Fibroblast of lung (primary cell): ENCODE measurements around the gene ATP13A4. TPM values are rescaled to one million over a fixed set of nuclear protein-coding genes. Genes with fewer than 3 reads are reported as not detected.

Experiments used
- DNase-seq, 2 donors: peaks; one replicate each; pipeline versions ENCODE4 v3.0.0 to v3.0.0-alpha.2; 2010; ENCODE audit warnings: low read depth in 2 of 2
- H2AFZ ChIP-seq: 2 replicates; pipeline ENCODE4 v1.5.1; 2012; ENCODE audit warnings: low read length, control low read depth, inconsistent platforms
- H3K27ac ChIP-seq: 2 replicates; pipeline ENCODE4 v1.5.1; 2011; ENCODE audit warnings: low read length, control low read depth; ENCODE audit not compliant: insufficient read depth
- H3K27me3 ChIP-seq: 2 replicates; pipeline ENCODE4 v1.5.1; 2011; ENCODE audit warnings: mild to moderate bottlenecking, low read length; ENCODE audit not compliant: control insufficient read depth, insufficient read depth
- H3K36me3 ChIP-seq: 2 replicates; pipeline ENCODE4 v1.5.1; 2011; ENCODE audit warnings: low read length; ENCODE audit not compliant: control insufficient read depth, insufficient read depth
- H3K4me1 ChIP-seq: 2 replicates; pipeline ENCODE4 v1.5.1; 2011; ENCODE audit warnings: low read length; ENCODE audit not compliant: control insufficient read depth, insufficient read depth; ENCODE audit errors: extremely low read depth
- H3K4me2 ChIP-seq: 2 replicates; pipeline ENCODE4 v1.5.1; 2011; ENCODE audit warnings: low read length, control low read depth; ENCODE audit not compliant: insufficient read depth; ENCODE audit errors: extremely low read depth
- H3K4me3 ChIP-seq, 4 experiments: fragments of 200-600 bp in 1 of 4; sonication (generic) in 1 of 4; replicated peaks in 1 of 4; 2 replicates each; pipeline ENCODE4 v1.5.1; 2011 to 2016; ENCODE audit warnings: low read length in 4 of 4, low read depth in 3 of 4, mild to moderate bottlenecking in 3 of 4, control low read depth in 2 of 4, inconsistent platforms in 1 of 4, mixed read lengths in 1 of 4; ENCODE audit not compliant: insufficient read depth in 1 of 4; ENCODE audit errors: control extremely low read depth in 1 of 4
- H3K79me2 ChIP-seq: 2 replicates; pipeline ENCODE4 v1.5.1; 2012; ENCODE audit warnings: mild to moderate bottlenecking, low read length, inconsistent platforms; ENCODE audit not compliant: control insufficient read depth, insufficient read depth
- H3K9ac ChIP-seq: 2 replicates; pipeline ENCODE4 v1.5.1; 2011; ENCODE audit warnings: mild to moderate bottlenecking, low read length, control low read depth; ENCODE audit not compliant: insufficient read depth
- H3K9me3 ChIP-seq: 2 replicates; pipeline ENCODE4 v1.5.1; 2012; ENCODE audit warnings: low read depth, low read length; ENCODE audit not compliant: control insufficient read depth, insufficient read depth
- H4K20me1 ChIP-seq: 2 replicates; pipeline ENCODE4 v1.5.1; 2011; ENCODE audit warnings: low read length; ENCODE audit not compliant: control insufficient read depth, insufficient read depth; ENCODE audit errors: extremely low read depth
- CTCF ChIP-seq, 2 donors: IDR thresholded peaks in 1 of 2; conservative IDR thresholded peaks in 1 of 2; 1 replicate in 1 of 2; 2 replicates in 1 of 2; pipeline ENCODE4 v1.5.1; 2011 to 2012; ENCODE audit warnings: low read length in 2 of 2, control low read depth in 1 of 2, inconsistent platforms in 1 of 2, low read depth in 1 of 2, mild to moderate bottlenecking in 1 of 2
- EZH2 ChIP-seq: IDR thresholded peaks from 2 replicates; pipeline ENCODE4 v1.5.1; 2012; ENCODE audit warnings: low read length, control low read depth, mild to moderate bottlenecking; ENCODE audit errors: missing control alignments
- polyA plus RNA-seq, 2 donors: library from polyadenylated mRNA; depleted of rRNA in 1 of 2; stranded (reverse) in 1 of 2; unstranded in 1 of 2; fragments of >200 nt; gene quantifications; 2 replicates each; pipeline ENCODE4 v1.2.1, GENCODE V29; 2011 to 2012; ENCODE audit warnings: missing spikeins in 1 of 2
- total RNA-seq: library from RNA; depleted of rRNA; stranded (reverse); fragments of >200 nt; gene quantifications from 2 replicates; pipeline ENCODE4 v1.2.1, GENCODE V29; 2014

ATP13A4 gene
- total and polyA plus RNA-seq, 2 donors (not counting 1 experiment from before 2014, with no cell fraction given), result 0.01 to 0.33 TPM

GRCh38 chr3:193510154-193510553 lies 44.5 kb downstream of the ATP13A4 start:
- no peaks in the 10 kb centered on the region for H3K36me3 ChIP-seq
- TF ChIP-seq CTCF (conservative IDR thresholded peaks at IDR 0.05 in 1 of 2, IDR thresholded peaks at IDR 0.05 in 1 of 2; ENCODE audit: low read depth in 1 of 2, low read length in 2 of 2) (no peak), EZH2 (no peak)
- H2AFZ ChIP-seq, result no peak overlapping the region
- H4K20me1 ChIP-seq, result no peaks in the 10 kb centered on the region
- H3K27me3 ChIP-seq, result no peaks in the 10 kb centered on the region
- no peak overlapping the region for H3K9ac ChIP-seq
- no peaks in the 10 kb centered on the region for H3K79me2 ChIP-seq
- no peak overlapping the region for H3K27ac ChIP-seq
- H3K4me1 ChIP-seq, result no peaks in the 10 kb centered on the region
- no peak overlapping the region for H3K4me2 ChIP-seq
- no peak overlapping the region for H3K4me3 ChIP-seq
- DNase-seq, result no peak
- no peaks in the 10 kb centered on the region for H3K9me3 ChIP-seq

GRCh38 chr3:193509103-193509965 lies 45.4 kb downstream of the ATP13A4 start:
- no peak overlapping the region for H3K27ac ChIP-seq
- no peak overlapping the region for H3K4me3 ChIP-seq
- H3K4me1 ChIP-seq, result no peaks in the 10 kb centered on the region
- H3K79me2 ChIP-seq, result no peaks in the 10 kb centered on the region
- H3K4me2 ChIP-seq, result no peak overlapping the region
- no peak for TF ChIP-seq EZH2
- TF ChIP-seq CTCF (conservative IDR thresholded peaks at IDR 0.05 in 1 of 2, IDR thresholded peaks at IDR 0.05 in 1 of 2; ENCODE audit: low read depth in 1 of 2, low read length in 2 of 2), result no peak
- H3K9ac ChIP-seq, result no peak overlapping the region
- H3K9me3 ChIP-seq, result no peaks in the 10 kb centered on the region
- no peak overlapping the region for H2AFZ ChIP-seq
- no peaks in the 10 kb centered on the region for H3K27me3 ChIP-seq
- H4K20me1 ChIP-seq, result no peaks in the 10 kb centered on the region
- H3K36me3 ChIP-seq, result no peaks in the 10 kb centered on the region
- DNase-seq, result peak in 1 of 2 donors; percentile 1

GRCh38 chr3:193508108-193508507 lies 46.6 kb downstream of the ATP13A4 start:
- no peak for TF ChIP-seq EZH2
- TF ChIP-seq CTCF (conservative IDR thresholded peaks at IDR 0.05 in 1 of 2, IDR thresholded peaks at IDR 0.05 in 1 of 2; ENCODE audit: low read depth in 1 of 2, low read length in 2 of 2), result no peak
- Histone ChIP-seq H3K27me3 (no peaks in the 10 kb centered on the region), H3K27ac (no peak overlapping the region), H3K9me3 (no peaks in the 10 kb centered on the region), H3K4me2 (no peak overlapping the region), H3K4me1 (no peaks in the 10 kb centered on the region), H3K4me3 (no peak overlapping the region), H3K9ac (no peak overlapping the region), H2AFZ (no peak overlapping the region), H4K20me1 (no peaks in the 10 kb centered on the region), H3K79me2 (no peaks in the 10 kb centered on the region), H3K36me3 (no peaks in the 10 kb centered on the region)
- DNase-seq, result no peak
